Stimulated activated naive CD4-positive, alpha-beta T cell treated with Interleukin-2 at 50 U/mL for 16 hours (primary cell): ENCODE results near the gene SMKR1.
"Not testable (repeated sequence)": the region's sequence is repeated elsewhere in the genome, so short reads cannot be mapped to it uniquely, and the experiment has no call there.

Experiments used
- DNase-seq: peaks from one replicate; lab custom pipeline; 2025; lab: John Stamatoyannopoulos, UW

The SMKR1 gene

DNA sequence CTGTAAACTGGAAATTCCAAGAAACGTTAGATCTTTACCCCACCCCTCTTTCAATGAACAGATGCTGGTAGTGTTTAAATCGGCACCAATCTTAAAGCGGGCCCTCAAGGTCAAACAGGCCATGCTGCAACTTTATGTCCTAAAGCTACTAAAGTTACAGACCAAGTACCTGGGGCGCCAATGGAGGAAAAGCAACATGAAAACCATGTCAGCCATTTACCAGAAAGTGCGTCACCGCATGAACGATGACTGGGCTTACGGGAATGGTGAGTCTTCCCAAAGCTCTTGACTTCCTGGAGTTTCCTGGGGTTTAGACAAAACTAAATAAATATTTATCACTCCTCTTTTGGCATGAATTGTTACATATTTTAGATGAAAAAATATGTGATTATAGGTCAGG lies 19.6 kb upstream of the SMKR1 start:
- no peak for DNase-seq

DNA sequence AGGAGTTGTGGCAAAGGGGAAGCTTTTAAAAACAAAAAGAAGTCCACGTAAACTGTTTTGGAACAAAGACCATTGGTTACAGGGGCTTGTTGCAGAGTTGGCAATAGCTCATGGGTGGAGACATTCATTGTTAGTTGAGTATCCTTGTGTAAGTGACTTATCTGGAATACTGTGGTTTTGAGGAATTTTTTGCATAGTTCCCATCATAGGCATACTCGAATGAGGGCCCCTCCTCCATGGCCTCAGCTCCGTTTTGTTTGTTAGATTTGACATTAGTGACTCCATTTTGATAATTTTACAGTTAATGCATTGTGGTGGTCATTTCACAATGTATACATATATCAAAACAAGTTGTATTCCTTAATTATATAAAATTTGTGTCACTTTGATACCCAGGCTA lies 12.8 kb upstream of the SMKR1 start:
- no peak for DNase-seq

DNA sequence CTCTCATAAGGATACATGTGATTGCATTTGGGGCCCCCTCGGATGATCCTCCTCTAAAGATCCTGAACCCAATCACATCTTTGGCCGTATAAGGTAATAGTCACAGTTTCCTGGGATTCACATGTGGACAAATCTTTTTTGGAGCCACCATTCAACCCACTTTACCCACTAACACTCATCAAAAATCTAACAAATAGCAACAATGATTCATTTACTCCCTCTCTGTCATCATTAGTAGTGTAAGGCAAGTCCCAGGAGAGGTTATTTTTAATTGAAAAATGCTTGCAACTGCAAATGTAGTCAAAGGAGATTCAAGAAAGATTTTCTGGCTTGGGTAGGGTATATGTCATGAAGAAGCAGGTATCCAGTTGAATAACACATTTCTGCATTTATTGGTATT lies 9.9 kb upstream of the SMKR1 start:
- DNase-seq = no peak

DNA sequence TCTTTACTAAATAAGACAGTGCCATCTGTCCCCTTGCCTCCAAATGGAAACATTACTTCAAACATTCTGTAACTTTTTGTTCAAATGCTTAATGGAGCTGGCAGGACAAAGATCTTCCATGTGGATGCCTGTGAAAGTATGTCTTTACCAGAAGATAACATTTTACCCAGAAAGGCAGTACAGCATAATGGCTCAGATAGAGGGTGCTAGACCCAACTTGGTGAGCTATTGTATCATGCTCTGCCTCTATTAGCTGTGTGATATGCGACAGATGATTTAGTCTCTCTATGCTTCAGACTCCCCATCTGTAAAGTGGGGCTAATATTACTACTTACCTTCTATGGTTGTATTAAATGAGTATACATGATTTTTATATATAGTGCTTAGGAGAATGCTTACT lies 8.8 kb upstream of the SMKR1 start:
- no peak for DNase-seq

DNA sequence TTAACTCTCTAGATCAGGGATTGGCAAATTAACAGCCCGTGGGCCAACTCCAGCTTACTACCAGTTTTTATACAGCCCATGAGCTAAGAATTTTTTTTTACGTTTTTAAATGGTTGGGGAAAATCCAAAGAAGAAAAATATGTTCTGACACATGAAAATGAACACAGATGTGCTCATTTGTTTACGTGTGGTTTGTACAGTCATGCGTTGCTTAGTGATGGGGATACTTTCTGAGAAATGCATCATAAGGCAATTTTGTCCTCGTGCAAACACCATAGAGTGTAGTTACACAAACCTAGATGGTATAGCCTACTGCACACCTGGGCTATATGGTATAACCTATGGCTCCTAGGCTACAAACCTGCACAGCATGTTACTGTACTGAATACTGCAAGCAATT lies 8.3 kb upstream of the SMKR1 start:
- DNase-seq = no peak

DNA sequence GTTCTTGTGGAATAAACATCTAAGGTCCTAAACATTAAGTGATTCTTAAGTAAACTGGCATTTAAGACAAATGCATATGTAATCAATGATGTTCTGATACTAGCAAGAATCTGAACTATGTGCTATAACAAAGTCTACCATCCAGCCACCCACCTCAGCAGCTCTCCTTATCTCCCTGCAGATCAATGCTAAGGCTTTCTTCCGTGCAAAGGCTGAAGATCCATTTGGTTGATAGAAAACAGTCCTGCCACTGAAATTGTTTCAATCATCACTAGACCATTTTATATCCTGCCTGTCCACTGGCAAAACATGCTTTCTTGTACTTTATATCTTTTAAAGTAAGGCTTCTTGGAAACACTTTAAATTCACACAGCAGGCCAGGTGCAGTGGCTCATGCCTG lies 6.3 kb upstream of the SMKR1 start:
- no peak for DNase-seq

DNA sequence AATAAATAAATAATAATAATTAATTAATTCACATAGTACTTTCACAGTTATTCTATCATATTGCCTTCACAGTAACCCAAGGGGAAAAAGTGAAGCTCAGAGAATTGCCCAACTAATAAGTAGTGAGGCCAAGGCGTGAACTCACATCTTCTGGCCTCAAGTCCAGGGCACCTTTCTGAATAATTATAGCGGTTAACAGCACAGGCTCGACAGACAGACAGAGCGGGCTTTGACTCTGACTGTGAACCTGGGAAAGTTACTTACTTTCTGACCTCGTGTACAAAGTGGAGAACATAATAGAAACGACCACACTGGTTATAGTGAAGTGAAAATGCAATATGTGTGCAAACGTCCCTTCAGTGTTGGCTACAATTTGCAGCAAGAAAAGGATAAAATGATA lies 5.7 kb upstream of the SMKR1 start:
- DNase-seq = no peak

DNA sequence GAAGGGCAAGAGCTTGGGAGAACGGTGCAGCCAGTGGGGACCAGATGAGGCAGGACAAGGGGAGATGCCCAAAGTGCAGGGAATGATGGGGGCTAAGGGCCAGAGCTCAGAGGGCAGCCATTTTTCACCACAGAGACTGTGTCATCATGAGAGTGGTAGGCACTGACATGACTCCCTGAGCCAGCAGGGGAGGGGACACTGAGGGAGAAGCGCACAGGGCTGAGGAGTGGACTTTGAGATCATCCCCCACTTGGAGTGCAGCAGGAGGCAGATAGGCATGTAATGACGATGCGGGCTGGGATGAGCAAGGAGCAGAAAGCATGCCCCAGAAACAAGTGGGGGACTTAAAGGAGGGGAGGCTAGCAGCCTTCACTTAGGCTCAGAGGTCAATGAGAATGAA lies 5.2 kb upstream of the SMKR1 start:
- DNase-seq = no peak

DNA sequence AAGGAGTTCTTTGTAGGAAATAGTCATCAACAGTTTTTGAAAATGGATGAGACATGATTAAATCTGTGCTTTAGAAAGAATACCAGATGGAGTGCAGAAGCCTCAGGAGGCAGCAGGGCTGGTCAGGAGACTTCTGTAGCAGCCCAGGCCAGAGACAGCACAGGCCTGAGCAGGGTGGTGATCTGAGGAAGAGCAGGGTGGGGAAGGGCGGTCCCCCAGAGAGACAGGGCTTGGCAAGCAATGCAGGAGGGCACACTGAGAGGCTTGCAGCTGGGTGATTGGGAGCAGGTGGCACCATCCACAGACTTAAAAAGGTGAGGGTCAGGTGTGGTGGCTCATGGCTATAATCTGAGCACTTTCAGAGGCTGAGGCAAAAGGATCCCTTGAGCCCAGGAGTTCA lies 4.3 kb upstream of the SMKR1 start:
- no peak for DNase-seq

DNA sequence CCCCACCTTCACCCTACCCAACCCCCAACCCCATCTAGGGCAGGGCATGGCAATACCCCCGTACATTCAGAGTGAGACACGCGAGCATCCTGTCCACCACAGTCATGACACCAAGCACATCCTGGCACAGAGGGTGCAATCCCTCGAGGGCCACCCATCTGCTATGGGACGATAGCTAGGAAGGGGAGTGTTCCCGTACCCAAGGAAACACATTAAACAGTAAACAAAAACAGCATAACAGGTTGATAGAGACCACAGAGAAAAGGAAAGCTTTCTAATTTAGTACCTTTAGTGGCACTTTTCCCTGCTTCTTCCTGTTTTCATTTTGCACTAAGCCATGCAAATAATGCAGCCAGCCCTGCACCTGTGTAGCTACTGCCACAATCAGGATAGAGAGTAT lies 2.3 kb upstream of the SMKR1 start:
- no peak for DNase-seq

DNA sequence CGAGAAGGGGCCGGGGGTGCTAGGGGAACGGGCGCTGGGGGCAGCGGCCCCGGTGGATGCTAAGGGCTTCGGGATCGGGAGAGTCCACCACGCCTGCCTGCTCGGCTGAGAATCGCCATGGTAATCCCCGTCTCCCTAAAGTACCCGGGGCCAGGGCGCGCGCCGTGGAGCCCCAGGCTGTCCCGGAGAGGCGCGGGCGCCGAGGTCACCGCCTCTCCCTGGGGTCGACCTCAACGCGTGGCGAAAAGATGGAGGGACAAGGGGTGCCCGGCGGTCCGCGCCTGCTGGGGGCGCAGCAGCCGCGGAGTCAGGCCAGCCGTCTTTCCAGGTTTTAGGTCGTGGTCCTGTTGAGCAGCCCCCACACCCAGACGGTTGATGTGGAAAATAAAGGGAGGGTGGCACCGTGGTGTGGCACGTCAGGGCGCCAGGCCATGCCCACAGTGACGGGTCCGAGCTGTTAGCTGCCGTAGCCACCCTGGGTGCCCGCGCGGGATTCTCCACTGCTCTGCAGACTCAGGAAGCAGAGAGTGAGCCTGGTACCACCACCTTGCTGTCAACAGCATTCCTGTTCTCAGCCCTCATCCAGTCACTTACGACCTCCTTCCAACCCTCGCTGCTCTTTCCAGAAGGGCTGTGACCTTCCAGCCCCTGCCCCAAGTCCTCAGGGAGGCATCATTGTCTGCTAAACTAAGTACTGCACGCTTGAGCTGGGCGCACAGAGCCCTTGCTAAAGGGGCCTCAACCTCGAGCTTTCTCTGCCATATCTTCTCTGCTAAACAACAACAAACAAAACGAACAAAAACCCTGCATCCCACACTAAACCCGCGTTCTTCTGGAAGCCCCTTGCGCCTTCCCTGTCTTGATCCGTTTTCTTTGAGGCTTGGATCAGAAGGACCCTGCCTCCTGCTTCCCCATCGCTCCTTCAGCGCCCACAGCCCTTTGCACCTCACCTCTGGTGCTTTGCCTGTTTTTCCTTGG lies 666 bp downstream of the SMKR1 start:
- DNase-seq = no peak

DNA sequence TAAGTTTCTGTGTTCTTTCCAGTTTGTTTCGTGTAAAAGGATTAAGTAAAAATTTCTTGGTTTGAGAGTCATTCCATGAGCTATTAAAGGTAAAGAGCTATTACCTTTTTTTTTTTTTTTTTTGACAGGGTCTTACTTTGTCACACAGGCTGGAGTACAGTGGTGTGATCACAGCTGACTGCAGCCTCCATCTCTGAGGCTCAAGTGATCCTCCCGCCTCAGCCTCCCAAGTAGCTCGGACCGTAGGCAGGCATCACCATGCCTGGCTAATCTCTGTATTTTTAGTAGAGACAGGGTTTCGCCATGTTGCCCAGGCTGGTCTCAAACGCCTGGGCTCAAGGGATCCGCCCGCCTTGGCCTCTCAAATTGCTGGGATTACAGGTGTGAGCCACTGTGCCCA lies 1.4 kb downstream of the SMKR1 start:
- DNase-seq = no peak

DNA sequence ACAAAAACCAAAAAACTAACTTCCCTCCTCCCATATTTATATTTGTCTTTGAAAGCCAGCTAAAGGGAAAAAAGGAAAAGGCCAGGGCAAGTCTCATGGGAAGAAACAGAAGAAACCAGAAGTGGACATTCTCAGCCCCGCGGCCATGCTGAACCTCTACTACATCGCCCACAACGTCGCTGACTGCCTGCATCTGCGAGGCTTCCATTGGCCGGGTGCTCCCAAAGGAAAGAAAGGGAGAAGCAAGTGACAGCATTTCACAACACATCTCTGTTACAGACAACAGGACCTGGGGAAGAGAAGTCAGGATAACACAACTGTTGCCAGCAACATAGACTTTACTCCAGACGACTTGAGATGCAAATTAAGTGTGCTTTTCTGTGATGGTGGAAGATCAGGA lies 9.9 kb downstream of the SMKR1 start:
- DNase-seq = no peak

DNA sequence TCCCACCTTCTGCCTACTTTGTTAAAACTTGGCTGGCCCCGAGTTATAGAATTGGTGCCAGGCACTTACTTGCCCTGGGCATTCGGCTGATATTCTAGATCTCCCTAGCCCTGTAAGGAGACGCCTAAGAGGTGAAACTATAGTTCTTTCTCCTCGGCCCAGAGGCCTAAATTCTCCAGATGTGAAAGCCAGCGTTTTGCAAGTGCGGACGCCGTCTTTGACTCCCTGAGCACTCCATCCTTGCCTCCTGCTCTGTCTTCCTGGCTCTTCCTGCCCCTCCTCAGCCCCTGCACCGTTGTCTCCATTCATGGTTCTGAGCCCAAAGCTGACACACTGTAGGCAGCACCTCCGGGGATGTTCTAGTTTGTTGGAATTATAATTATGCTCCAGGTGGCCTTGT lies 11.2 kb downstream of the SMKR1 start:
- DNase-seq = no peak

DNA sequence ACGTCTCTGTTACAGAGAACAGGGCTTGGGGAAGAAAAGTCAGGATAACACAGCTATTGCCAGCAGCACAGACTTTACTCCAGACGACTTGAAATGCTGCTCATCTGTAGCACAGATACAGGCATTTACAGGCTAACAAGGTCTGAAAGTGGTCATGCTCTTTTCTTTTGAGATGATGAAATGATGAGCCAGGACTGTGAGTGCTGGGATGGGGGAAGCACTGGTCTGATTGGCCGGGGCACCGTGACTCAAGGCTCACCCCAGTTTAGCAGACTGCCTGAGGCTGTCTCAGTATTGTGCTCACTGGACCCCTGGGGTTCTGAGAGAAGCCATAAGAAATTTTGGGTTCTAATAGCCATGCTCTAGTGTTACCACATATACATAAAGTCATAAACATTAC lies 12.4 kb downstream of the SMKR1 start:
- no peak for DNase-seq

DNA sequence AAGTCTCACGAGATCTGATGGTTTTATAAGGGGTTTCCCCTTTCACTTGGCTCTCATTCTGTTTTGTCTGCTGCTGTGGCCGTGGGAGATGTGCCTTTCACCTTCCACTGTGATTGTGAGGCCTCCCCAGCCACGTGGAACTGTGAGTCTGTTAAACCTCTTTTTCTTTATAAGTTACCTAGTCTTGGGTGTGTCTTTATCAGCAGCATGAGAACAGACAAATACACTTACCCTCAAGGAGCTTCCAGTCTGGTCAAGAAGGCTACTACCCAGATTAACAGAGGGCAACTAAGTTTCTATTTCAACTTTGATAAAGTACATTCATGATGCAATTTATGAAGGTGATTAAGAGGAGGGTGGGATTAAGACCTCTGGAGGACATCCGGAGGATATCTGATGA lies 13.1 kb downstream of the SMKR1 start:
- no peak for DNase-seq

DNA sequence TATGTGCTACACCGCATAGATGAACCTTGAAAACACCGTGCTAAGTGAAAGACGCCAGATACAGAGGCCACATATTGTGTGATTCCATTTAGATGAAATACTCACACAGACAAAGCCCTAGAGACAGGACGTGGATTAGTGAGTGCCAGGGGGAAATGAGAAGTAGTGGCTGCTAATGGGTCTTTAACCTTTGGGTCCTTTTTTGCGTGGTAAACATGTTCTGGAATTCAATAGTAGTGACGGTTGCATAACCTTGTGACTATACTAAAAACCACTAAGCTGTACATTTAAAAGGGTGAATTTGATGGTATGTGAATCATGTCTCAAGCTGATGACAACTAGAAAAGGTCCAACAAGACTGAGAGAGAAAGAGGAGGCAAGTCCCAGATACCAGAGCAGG lies 15.6 kb downstream of the SMKR1 start:
- no peak for DNase-seq

DNA sequence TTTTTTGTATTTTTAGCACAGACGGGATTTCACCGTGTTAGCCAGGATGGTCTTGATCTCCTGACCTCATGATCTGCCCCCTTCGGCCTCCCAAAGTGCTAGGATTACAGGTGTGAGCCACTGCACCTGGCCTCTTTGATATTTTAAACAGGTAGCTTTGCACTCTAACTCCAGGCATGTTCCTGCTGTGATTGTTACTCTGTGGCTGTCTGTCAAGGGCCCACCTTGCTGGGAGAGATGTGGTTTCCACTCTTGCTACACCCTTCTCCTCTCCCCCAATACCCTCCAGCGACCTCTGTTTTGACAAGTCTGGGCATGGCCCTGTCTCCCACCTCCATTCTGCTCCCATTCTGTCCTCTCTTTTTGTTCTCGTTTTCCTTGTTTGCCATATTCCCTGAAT lies 17.1 kb downstream of the SMKR1 start:
- DNase-seq = no peak

DNA sequence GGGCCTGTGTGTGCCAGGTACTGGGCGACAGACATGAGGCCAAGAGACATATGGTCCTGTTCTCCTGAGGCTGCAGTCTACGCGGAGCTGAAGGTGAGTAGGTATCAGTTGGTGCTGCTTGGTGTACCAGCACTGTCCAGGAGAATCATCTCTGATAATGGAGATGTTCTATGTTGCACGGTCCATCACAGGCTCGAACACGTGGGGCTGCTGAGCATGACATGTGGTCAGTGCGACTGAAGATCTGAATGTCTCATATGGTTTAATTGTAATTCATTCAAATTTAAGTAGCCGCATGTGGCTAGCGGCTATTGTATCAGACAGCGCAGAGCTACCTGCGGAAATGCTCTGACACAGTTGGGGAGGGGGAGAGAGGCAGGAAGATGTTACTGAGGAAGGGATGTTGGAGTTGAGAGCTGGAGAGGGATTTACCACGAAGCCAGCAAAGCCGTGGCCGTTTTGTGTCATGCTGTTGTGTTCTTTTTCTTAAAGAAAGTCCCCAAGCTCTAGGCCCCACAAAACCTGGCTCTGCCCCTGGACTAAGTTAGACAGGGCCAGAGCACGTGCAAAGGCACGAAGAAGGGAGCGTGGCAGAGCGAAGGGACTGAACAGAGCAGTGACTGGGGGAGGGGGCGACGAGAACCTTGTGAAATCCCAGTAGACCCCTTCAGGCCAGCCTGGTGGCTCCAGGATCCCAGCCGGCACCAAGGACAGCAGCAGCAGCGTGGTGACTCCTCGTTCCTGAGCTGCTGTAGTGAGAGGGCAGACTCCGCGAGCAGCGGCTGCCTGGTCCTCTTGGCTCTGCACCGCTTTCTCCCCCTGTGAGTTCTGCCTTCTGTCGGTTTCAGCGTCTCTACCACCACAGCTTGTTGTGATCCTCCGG lies 20.0 kb downstream of the SMKR1 start:
- no peak for DNase-seq

DNA sequence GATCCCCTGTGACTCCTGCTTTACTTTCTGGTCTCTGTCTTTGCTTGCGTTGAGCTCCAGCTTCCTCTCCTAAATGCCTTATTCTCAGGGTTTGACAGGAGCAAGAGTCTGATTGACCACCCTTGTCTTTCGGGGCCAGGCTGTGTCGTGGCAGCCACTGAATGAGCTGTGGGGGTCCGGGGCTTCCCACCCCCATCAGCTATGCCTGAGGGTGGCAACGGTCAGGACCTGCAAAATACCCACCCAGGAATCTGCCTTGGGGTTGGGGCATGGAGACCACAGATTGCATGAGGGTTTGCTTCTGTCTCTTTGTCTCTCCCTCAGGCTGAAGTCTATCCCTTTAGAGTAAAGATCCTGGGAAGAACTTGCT lies 20.6 kb downstream of the SMKR1 start:
- no peak for DNase-seq

DNA sequence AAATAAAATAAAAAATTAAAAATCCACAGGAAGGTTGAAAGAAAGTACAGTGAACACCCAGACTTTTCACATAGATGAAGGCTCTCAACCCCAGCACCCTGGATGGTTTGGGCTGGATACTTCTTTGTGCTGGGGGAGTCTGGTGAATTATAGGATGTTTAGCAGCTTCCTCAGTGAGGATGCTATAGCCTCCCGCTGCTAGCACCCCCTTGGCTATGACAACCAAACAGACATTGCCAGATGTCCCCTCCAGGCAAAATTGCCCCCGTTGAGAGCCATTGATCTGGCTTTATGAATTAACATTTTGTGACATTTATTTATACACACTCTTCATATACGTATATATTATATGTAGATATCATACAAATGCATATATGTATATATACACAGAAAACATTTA lies 21.6 kb downstream of the SMKR1 start:
- no peak for DNase-seq

DNA sequence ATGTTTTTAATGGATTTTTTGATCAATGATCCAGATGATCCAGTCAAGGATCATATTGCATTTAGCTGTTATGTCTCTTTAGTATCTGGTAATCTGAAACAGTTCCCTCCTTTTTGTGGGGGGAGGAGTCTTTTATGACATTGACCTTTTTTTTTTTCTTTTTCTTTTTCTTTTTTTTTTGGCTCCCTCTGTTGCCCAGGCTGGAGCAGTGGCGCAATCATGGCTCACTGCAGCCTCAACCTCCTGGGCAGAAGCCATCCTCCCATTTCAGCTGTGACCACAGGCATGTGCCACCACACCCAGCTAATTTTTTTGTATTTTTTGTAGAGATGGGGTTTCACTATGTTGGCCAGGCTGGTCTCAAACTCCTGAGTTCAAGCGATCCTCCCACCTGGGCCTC lies 22.1 kb downstream of the SMKR1 start:
- not testable (repeated sequence) for DNase-seq

DNA sequence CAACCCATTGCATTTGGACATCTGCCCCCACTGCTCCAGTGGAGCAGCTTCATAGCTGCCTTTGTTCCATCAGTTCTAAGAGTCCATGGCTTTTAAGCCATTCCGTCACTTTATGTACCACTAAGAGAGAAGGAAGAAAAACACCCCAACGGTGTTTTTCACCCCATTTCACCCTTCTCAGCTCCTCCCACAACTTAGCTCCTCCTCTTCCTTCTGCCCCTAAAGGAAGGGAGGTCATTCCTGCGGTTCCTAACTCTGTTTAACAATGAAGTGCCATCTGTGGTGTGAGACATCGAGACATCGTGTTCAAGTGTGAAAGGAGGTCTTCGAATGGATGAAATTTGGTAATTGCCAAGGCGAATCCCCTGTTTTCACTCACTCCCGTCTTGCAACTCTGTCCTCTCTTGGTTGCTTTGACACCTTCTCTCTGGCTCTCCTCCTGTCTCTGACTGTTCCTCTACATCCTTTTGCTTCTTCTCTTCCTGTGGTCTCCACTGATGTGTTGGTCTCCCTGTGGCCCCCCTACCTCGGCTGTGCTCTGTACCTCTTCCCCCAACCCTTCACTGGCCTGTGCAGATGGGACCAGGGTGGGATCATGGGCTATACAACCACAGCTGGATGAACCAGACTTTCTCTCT lies 23.0 kb downstream of the SMKR1 start:
- DNase-seq = no peak
